Measurements from ENCODE around the gene RFX2. TPM values are rescaled to one million over a fixed set of nuclear protein-coding genes. Genes with fewer than 3 reads are reported as not detected.
"Not testable (repeated sequence)": the region's sequence is repeated elsewhere in the genome, so short reads cannot be mapped to it uniquely, and the experiment has no call there.

RFX2 gene
- polyA plus RNA-seq (ENCODE audit: insufficient read length), result 9.2 TPM
- long read RNA-seq, donor 1, result 0 reads
- long read RNA-seq, donor 2, partial matches to known transcripts, result 0 of 1 reads
- long read RNA-seq, donor 2, other reads (novel, unspliced or antisense), result 0 of 1 reads
- long read RNA-seq, donor 3, partial matches to known transcripts, result 0 of 2 reads
- long read RNA-seq, donor 3, other reads (novel, unspliced or antisense), result 0 of 2 reads
- long read RNA-seq, donor 4, result 0 reads
- long read RNA-seq, donor 5, result 0 reads
- long read RNA-seq, donor 6, result 0 reads
- long read RNA-seq, donor 7, result 0 reads
- long read RNA-seq, donor 8, result 0 reads

GRCh38 chr19:6110360-6110977 lies at the start of gene RFX2:
RFX2 (minus strand) TSS chr19:6110500; CDS start chr19:6047496, 63,004 bp downstream.
- peak; percentile 99 for DNase-seq

- no peak for DNase-seq
Measured at GRCh38 chr19:6156033-6156432, 45.7 kb upstream of the RFX2 start.

- no peak for DNase-seq
Measured at GRCh38 chr19:6150289-6150688, 40.0 kb upstream of the RFX2 start.

GRCh38 chr19:6141217-6141616 lies 30.9 kb upstream of the RFX2 start:
- DNase-seq, result no peak

- no peak for DNase-seq
Measured at GRCh38 chr19:6138511-6138910, 28.2 kb upstream of the RFX2 start.

- DNase-seq, result no peak
Measured at GRCh38 chr19:6138066-6138465, 27.8 kb upstream of the RFX2 start.

GRCh38 chr19:6133231-6133630 lies 22.9 kb upstream of the RFX2 start:
- no peak for DNase-seq

GRCh38 chr19:6132482-6132881 lies 22.2 kb upstream of the RFX2 start:
- no peak for DNase-seq

- no peak for DNase-seq
Measured at GRCh38 chr19:6127716-6128335, 17.5 kb upstream of the RFX2 start.

GRCh38 chr19:6126335-6126974 lies 16.2 kb upstream of the RFX2 start:
- DNase-seq, result no peak

- no peak for DNase-seq
Measured at GRCh38 chr19:6125571-6125989, 15.3 kb upstream of the RFX2 start.

- no peak for DNase-seq
Measured at GRCh38 chr19:6119031-6119430, 8.7 kb upstream of the RFX2 start.

GRCh38 chr19:6118043-6118442 lies 7.7 kb upstream of the RFX2 start:
- no peak for DNase-seq

- no peak for DNase-seq
Measured at GRCh38 chr19:6117534-6117933, 7.2 kb upstream of the RFX2 start.

- no peak for DNase-seq
Measured at GRCh38 chr19:6116749-6117430, 6.6 kb upstream of the RFX2 start.

- DNase-seq, result no peak
Measured at GRCh38 chr19:6115992-6116391, 5.7 kb upstream of the RFX2 start.

GRCh38 chr19:6113616-6114188 lies 3.4 kb upstream of the RFX2 start:
- no peak for DNase-seq

- DNase-seq, result no peak
Measured at GRCh38 chr19:6109947-6110346, 353 bp downstream of the RFX2 start.

- DNase-seq, result no peak
Measured at GRCh38 chr19:6108721-6109633, 1.3 kb downstream of the RFX2 start.

- not testable (repeated sequence) for DNase-seq
Measured at GRCh38 chr19:6106643-6107294, 3.5 kb downstream of the RFX2 start.

All from left kidney (tissue), 8 donors.